ENCODE data around the gene TAL1.
A peak's percentile ranks its signal among the peaks of the same experiment; 100 is the strongest.

The TAL1 gene

DNA sequence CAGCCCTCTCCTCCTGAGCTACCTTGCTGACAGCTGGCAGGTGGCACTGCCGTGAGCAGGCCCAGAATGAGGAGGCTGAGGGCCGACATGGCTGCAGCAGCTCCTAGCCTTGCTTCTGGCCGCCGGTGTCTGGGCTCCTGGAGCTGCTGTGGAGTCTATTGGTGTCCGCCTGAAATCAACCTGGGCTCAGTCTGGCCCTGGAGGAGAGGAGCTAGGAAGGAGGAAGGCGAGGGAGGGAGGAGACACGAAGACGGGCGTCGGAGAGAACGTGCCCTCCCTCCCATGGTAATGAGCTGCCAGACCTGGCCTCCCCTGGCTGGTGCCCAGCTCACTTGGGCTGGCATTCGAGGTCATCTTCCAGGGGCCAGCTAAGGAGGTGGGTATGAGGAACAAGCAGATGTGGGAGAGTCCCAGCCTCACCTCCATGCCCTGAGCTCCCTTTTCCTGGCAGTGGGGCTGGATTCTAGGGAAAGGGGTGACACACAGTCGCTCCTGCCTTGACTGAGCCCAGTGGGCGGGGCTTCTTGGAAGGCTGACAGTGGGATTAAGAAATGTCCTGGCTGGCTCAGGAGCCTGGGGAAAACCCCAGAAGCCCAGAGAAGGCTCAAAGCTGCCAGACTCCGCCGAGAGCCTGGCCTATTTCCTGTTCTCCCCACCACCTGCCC lies 42.0 kb downstream of the TAL1 start, which contains the start of gene PDZK1IP1:
TSS of gene PDZK1IP1 (minus strand) at position 193 of the 665 bp plus-strand sequence. CDS start at position 89, 104 bp downstream.
- ChIA-PET POLR2A (ENCODE audit: low non-redundant PET) (interaction anchor here (0.9 kb wide), 1 partner anchor 11 kb away, joined by 3 read pairs; no protein-coding TSS in a partner anchor), CTCF (interaction anchor here (0.7 to 1.6 kb wide), 4 partner anchors 9 to 247 kb away, joined by 3 to 11 read pairs (median 4); no protein-coding TSS in a partner anchor)
- DNase-seq (ENCODE audit: low spot score): peak; percentile 80
- TF ChIP-seq, protein P1, sequence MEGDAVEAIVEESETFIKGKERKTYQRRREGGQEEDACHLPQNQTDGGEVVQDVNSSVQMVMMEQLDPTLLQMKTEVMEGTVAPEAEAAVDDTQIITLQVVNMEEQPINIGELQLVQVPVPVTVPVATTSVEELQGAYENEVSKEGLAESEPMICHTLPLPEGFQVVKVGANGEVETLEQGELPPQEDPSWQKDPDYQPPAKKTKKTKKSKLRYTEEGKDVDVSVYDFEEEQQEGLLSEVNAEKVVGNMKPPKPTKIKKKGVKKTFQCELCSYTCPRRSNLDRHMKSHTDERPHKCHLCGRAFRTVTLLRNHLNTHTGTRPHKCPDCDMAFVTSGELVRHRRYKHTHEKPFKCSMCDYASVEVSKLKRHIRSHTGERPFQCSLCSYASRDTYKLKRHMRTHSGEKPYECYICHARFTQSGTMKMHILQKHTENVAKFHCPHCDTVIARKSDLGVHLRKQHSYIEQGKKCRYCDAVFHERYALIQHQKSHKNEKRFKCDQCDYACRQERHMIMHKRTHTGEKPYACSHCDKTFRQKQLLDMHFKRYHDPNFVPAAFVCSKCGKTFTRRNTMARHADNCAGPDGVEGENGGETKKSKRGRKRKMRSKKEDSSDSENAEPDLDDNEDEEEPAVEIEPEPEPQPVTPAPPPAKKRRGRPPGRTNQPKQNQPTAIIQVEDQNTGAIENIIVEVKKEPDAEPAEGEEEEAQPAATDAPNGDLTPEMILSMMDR (conservative IDR thresholded peaks at IDR 0.05; ENCODE audit: low read depth): no peak
- H3K27ac ChIP-seq: peak within 1 kb of the TSS; percentile 90

DNA sequence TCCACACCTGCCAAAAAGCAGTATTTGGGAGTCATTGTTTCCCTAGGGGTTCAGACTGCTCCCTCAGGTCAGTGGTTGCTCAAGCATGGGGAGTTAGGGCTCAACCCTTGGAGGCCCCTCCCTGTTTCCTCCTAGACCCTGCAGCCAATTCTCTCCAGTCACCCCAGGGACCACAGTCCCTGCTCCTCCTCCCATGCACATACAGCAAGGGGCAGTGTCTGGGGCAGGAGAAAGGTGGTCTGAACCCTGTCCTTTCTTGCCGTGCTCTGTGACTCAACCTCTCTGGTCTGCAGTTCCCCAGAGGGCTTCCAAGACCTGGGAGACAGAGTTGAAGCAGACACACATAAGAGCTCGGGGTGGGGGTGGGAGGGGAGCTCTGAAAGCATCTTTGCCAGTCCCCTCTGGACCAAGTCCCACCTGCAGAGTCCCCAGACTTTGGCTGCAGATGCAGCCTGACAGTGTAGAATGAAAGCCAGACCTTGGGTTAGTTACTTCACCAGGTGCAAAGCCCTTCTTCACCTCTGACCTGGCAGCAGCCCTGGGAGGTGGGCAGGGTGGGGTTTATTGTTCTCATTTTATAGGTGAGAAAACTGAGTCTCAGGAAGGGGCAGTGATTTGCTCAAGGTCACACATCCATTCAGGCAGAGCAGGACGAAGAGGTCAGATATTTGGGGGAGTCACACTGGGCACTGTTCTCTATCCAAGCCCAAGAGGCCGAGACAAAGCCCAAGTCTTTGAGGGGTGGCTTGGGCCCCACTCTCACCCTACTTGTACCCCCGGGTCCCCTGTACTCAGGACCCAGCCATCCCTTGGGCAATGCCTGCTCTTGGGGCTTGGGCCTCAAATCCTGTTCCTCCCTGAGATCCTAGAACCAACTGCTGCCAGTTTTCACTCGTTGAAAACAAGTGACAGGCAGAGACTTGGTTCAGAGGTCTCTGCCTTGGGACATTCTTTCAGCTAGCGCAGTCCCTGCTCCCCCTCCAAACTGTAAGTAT lies 42.9 kb downstream of the TAL1 start:
- no peak for DNase-seq (ENCODE audit: low spot score)
- peak overlapping the region; percentile 90 for H3K27ac ChIP-seq
- ChIA-PET POLR2A (ENCODE audit: low non-redundant PET) (interaction anchor here (0.9 kb wide), 1 partner anchor 10 kb away, joined by 3 read pairs; no protein-coding TSS in a partner anchor), CTCF (interaction anchor here (0.8 to 1.9 kb wide), 3 partner anchors 8 to 247 kb away, joined by 3 to 11 read pairs (median 6); no protein-coding TSS in a partner anchor)
- TF ChIP-seq, protein P1 (conservative IDR thresholded peaks at IDR 0.05; ENCODE audit: low read depth): no peak

GRCh38 chr1:47187926-47188250 lies 44.1 kb downstream of the TAL1 start:
- DNase-seq (ENCODE audit: low spot score): no peak
- ChIA-PET CTCF (interaction anchor here (1.9 kb wide), 1 partner anchor 9 kb away, joined by 9 read pairs; no protein-coding TSS in a partner anchor), POLR2A (ENCODE audit: low non-redundant PET) (interaction anchor here (0.6 kb wide), 1 partner anchor 149 kb away, joined by 3 read pairs; no protein-coding TSS in a partner anchor)
- H3K27ac ChIP-seq: no peak overlapping the region
- TF ChIP-seq, protein P1 (conservative IDR thresholded peaks at IDR 0.05; ENCODE audit: low read depth): no peak

- no peak overlapping the region for H3K27ac ChIP-seq
- TF ChIP-seq, protein P1 (conservative IDR thresholded peaks at IDR 0.05; ENCODE audit: low read depth): no peak
- ChIA-PET CTCF (interaction anchor here (0.6 to 1.9 kb wide), 2 partner anchors 8 to 251 kb away, joined by 4 to 9 read pairs; partner anchors contain the start of gene FOXD2), POLR2A (ENCODE audit: low non-redundant PET) (no interaction called here)
- no peak for DNase-seq (ENCODE audit: low spot score)
Observed at GRCh38 chr1:47187231-47187925, 44.6 kb downstream of the TAL1 start.

GRCh38 chr1:47186267-47187185 lies 45.5 kb downstream of the TAL1 start:
- ChIA-PET CTCF (interaction anchor here (0.6 to 1.9 kb wide), 4 partner anchors 7 to 346 kb away, joined by 3 to 9 read pairs (median 4); partner anchors contain the start of gene FOXD2), POLR2A (ENCODE audit: low non-redundant PET) (no interaction called here)
- DNase-seq (ENCODE audit: low spot score): no peak
- no peak overlapping the region for H3K27ac ChIP-seq
- TF ChIP-seq, protein P1 (conservative IDR thresholded peaks at IDR 0.05; ENCODE audit: low read depth): no peak

Data from RWPE1 (cell line).